H1 (cell line): ENCODE results near the gene NUBP2. TPM values are rescaled to one million over a fixed set of nuclear protein-coding genes. Genes with fewer than 3 reads are reported as not detected.

ENCODE experiments used
- CTCF ChIA-PET: fragments of 300-600 bp; sonication (Branson Sonifier 250); formaldehyde crosslinking; loops from one replicate; lab custom pipeline; 2021; ENCODE audit not compliant: partially characterized antibody; lab: Charles Lee
- POLR2A ChIA-PET: fragments of 300-600 bp; sonication (Branson Sonifier 250); formaldehyde crosslinking; loops from one replicate; lab custom pipeline; 2021; ENCODE audit warnings: inconsistent platforms; ENCODE audit not compliant: partially characterized antibody; lab: Charles Lee
- DNase-seq, 2 experiments: peaks; one replicate each; pipeline versions ENCODE4 v3.0.0 to v3.0.0-alpha.2; 2010 to 2022; ENCODE audit warnings: low spot score in 2 of 2, low read depth in 1 of 2, mixed read lengths in 1 of 2
- FAIRE-seq: peaks from 2 replicates; lab custom pipeline; 2011; peaks lifted over from hg19 to GRCh38; lab: Jason Lieb, UNC
- H2AFZ ChIP-seq: 2 replicates; pipeline ENCODE4 v1.8.1; 2012; ENCODE audit warnings: low read length, inconsistent platforms
- H2AK5ac ChIP-seq: 2 replicates; pipeline ENCODE4 v1.6.1; 2013; ENCODE audit warnings: low read depth, low read length
- H2BK120ac ChIP-seq: replicated peaks from 2 replicates; pipeline ENCODE3; 2013; ENCODE audit warnings: low read depth, low read length, inconsistent platforms
- H2BK12ac ChIP-seq: 2 replicates; pipeline ENCODE4 v1.6.1; 2013; ENCODE audit warnings: low read depth, low read length
- H2BK15ac ChIP-seq: 2 replicates; pipeline ENCODE4 v1.6.1; 2013; ENCODE audit warnings: low read length
- H2BK20ac ChIP-seq: 2 replicates; pipeline ENCODE4 v1.6.1; 2013; ENCODE audit warnings: low read length
- H2BK5ac ChIP-seq: 2 replicates; pipeline ENCODE4 v1.6.1; 2013; ENCODE audit warnings: low read depth, low read length
- H3K14ac ChIP-seq: 2 replicates; pipeline ENCODE4 v1.6.1; 2013; ENCODE audit warnings: inconsistent platforms; ENCODE audit not compliant: insufficient read length
- H3K18ac ChIP-seq: 2 replicates; pipeline ENCODE4 v1.6.1; 2013; ENCODE audit warnings: low read length; ENCODE audit errors: extremely low read depth
- H3K23ac ChIP-seq: 2 replicates; pipeline ENCODE4 v1.6.1; 2013; ENCODE audit warnings: inconsistent platforms; ENCODE audit not compliant: insufficient read length
- H3K23me2 ChIP-seq: 2 replicates; pipeline ENCODE4 v1.6.1; 2013; ENCODE audit warnings: low read depth, low read length
- H3K27ac ChIP-seq: 2 replicates; pipeline ENCODE4 v1.6.1; 2011; ENCODE audit warnings: low read depth, low read length, inconsistent platforms
- H3K27me3 ChIP-seq, 4 experiments: replicated peaks in 1 of 4; 1 replicate in 1 of 4; 2 replicates in 3 of 4; pipeline versions ENCODE4 v1.6.1 to v1.8.1; 2011 to 2013; ENCODE audit warnings: low read length in 3 of 4, mild to moderate bottlenecking in 3 of 4, inconsistent platforms in 2 of 4, mixed read lengths in 2 of 4, moderate library complexity in 1 of 4; ENCODE audit not compliant: control insufficient read depth in 3 of 4, insufficient read depth in 3 of 4; ENCODE audit errors: extremely low read depth in 1 of 4
- H3K36me3 ChIP-seq, 4 experiments: 2 replicates each; pipeline versions ENCODE4 v1.6.1 to v1.8.1; 2011 to 2013; ENCODE audit warnings: mild to moderate bottlenecking in 4 of 4, low read length in 3 of 4, moderate library complexity in 2 of 4, control low read depth in 1 of 4, inconsistent platforms in 1 of 4; ENCODE audit not compliant: insufficient read depth in 4 of 4, control insufficient read depth in 2 of 4
- H3K4ac ChIP-seq: replicated peaks from 2 replicates; pipeline ENCODE3; 2013; ENCODE audit warnings: low read length, low read depth, mixed read lengths, inconsistent platforms; ENCODE audit not compliant: insufficient read length
- H3K4me1 ChIP-seq, 4 experiments: replicated peaks in 1 of 4; 1 replicate in 1 of 4; 2 replicates in 3 of 4; pipeline versions ENCODE4 v1.6.1 to v1.8.1; 2011 to 2013; ENCODE audit warnings: low read length in 3 of 4, inconsistent platforms in 2 of 4, mixed read lengths in 1 of 4; ENCODE audit not compliant: insufficient read depth in 4 of 4, control insufficient read depth in 3 of 4
- H3K4me2 ChIP-seq, 2 experiments: 2 replicates each; pipeline versions ENCODE4 v1.6.1 to v1.8.1; 2011 to 2013; ENCODE audit warnings: low read depth in 2 of 2, low read length in 2 of 2, control low read depth in 1 of 2, inconsistent platforms in 1 of 2, mild to moderate bottlenecking in 1 of 2; ENCODE audit not compliant: insufficient read depth in 1 of 2
- H3K4me3 ChIP-seq, 4 experiments: fragments of 200-600, 300-600 bp in 1 of 4; sonication (generic), shearing (Covaris generic), sonication (Bioruptor Twin) in 1 of 4; 2 replicates each; pipeline versions ENCODE4 v1.5.1 to v1.8.1; 2011 to 2016; ENCODE audit warnings: low read length in 4 of 4, low read depth in 3 of 4, control low read depth in 2 of 4, inconsistent platforms in 2 of 4, mild to moderate bottlenecking in 2 of 4, mixed read lengths in 1 of 4, moderate library complexity in 1 of 4; ENCODE audit not compliant: insufficient read depth in 2 of 4; ENCODE audit errors: extremely low read depth in 1 of 4
- H3K56ac ChIP-seq: replicated peaks from 2 replicates; pipeline ENCODE3; 2013; ENCODE audit warnings: low read depth, mild to moderate bottlenecking, mixed read lengths, low read length, inconsistent platforms; ENCODE audit not compliant: insufficient read length
- H3K79me1 ChIP-seq: 2 replicates; pipeline ENCODE4 v1.6.1; 2013; ENCODE audit warnings: low read depth, low read length, control low read depth
- H3K79me2 ChIP-seq, 2 experiments: 2 replicates each; pipeline versions ENCODE4 v1.6.1 to v1.8.1; 2012 to 2013; ENCODE audit warnings: low read length in 2 of 2, mild to moderate bottlenecking in 2 of 2, inconsistent platforms in 1 of 2; ENCODE audit not compliant: insufficient read depth in 2 of 2, control insufficient read depth in 1 of 2
- H3K9ac ChIP-seq, 4 experiments: replicated peaks in 1 of 4; 1 replicate in 1 of 4; 2 replicates in 3 of 4; pipeline versions ENCODE4 v1.6.1 to v1.8.1; 2011 to 2013; ENCODE audit warnings: low read depth in 3 of 4, low read length in 3 of 4, control low read depth in 2 of 4, mild to moderate bottlenecking in 2 of 4, moderate library complexity in 2 of 4, inconsistent platforms in 1 of 4; ENCODE audit errors: extremely low read depth in 1 of 4
- H3K9me3 ChIP-seq, 2 experiments: 2 replicates each; pipeline versions ENCODE4 v1.6.1 to v1.8.1; 2012 to 2013; ENCODE audit warnings: mild to moderate bottlenecking in 2 of 2, moderate library complexity in 2 of 2, control low read depth in 1 of 2, inconsistent platforms in 1 of 2, low read depth in 1 of 2, low read length in 1 of 2, mixed read lengths in 1 of 2; ENCODE audit not compliant: insufficient read depth in 2 of 2
- H4K20me1 ChIP-seq, 2 experiments: replicated peaks in 1 of 2; 2 replicates each; pipeline versions ENCODE3 to v1.8.1; 2011 to 2013; ENCODE audit warnings: inconsistent platforms in 2 of 2, low read length in 2 of 2, mild to moderate bottlenecking in 1 of 2; ENCODE audit not compliant: insufficient read depth in 2 of 2, control insufficient read depth in 1 of 2
- H4K5ac ChIP-seq: 2 replicates; pipeline ENCODE4 v1.6.1; 2013; ENCODE audit warnings: low read length, low read depth, mixed read lengths, inconsistent platforms; ENCODE audit not compliant: insufficient read length
- H4K8ac ChIP-seq: 2 replicates; pipeline ENCODE4 v1.8.0; 2013; ENCODE audit warnings: mild to moderate bottlenecking, moderate library complexity, low read length, inconsistent platforms; ENCODE audit not compliant: insufficient read depth; ENCODE audit errors: extremely low read depth
- H4K91ac ChIP-seq: replicated peaks from 2 replicates; pipeline ENCODE3; 2013; ENCODE audit warnings: low read length, mixed read lengths, inconsistent platforms; ENCODE audit not compliant: insufficient read length
- BCL11A ChIP-seq, 2 experiments: IDR thresholded peaks; one replicate each; pipeline ENCODE4 v1.6.1; 2011; ENCODE audit warnings: low read depth in 2 of 2, low read length in 2 of 2, mild to moderate bottlenecking in 2 of 2
- CHD1 ChIP-seq: IDR thresholded peaks from 2 replicates; pipeline ENCODE4 v1.6.1; 2012; ENCODE audit warnings: low read depth, low read length, improper control_type of control experiment
- CTBP2 ChIP-seq: IDR thresholded peaks from 2 replicates; pipeline ENCODE4 v1.7.0; 2011; ENCODE audit warnings: borderline replicate concordance, mild to moderate bottlenecking, moderate library complexity, mixed read lengths, low read length; ENCODE audit not compliant: insufficient read depth, insufficient read length
- GTF2F1 ChIP-seq: IDR thresholded peaks from 2 replicates; pipeline ENCODE4 v1.6.1; 2012; ENCODE audit warnings: low read depth, low read length, improper control_type of control experiment, borderline replicate concordance
- JUND ChIP-seq: IDR thresholded peaks from 2 replicates; pipeline ENCODE4 v1.6.1; 2011; ENCODE audit warnings: mild to moderate bottlenecking, improper control_type of control experiment, low read length
- KDM4A ChIP-seq: IDR thresholded peaks from one replicate; pipeline ENCODE4 v1.7.1; 2012; ENCODE audit warnings: low read depth, mild to moderate bottlenecking, moderate library complexity, low read length, inconsistent platforms; ENCODE audit not compliant: severe bottlenecking
- NANOG ChIP-seq: IDR thresholded peaks from 2 replicates; pipeline ENCODE4 v1.6.1; 2011; ENCODE audit warnings: low read length, low read depth, mild to moderate bottlenecking, inconsistent platforms; ENCODE audit not compliant: insufficient read depth, poor library complexity, severe bottlenecking
- SP2 ChIP-seq: IDR thresholded peaks from 2 replicates; pipeline ENCODE4 v1.6.1; 2012; ENCODE audit warnings: mild to moderate bottlenecking, low read length, inconsistent platforms
- SRF ChIP-seq: IDR thresholded peaks from 2 replicates; pipeline ENCODE4 v1.6.1; 2011; ENCODE audit warnings: mild to moderate bottlenecking, low read depth, low read length, moderate library complexity
- TAF1 ChIP-seq: IDR thresholded peaks from 2 replicates; pipeline ENCODE4 v1.6.1; 2011; ENCODE audit warnings: mild to moderate bottlenecking, low read depth, low read length
- TEAD4 ChIP-seq: IDR thresholded peaks from 2 replicates; pipeline ENCODE4 v1.6.1; 2012; ENCODE audit warnings: low read depth, low read length, inconsistent platforms, mixed read lengths
- WGBS, 2 experiments: shearing (Covaris generic) in 1 of 2; methylation state at CpG; one replicate each; pipeline versions ENCODE4 v1.1.6 to v1.1.7; 2013 to 2015; ENCODE audit warnings: low lambda C conversion rate in 2 of 2, mixed read lengths in 2 of 2, inconsistent platforms in 1 of 2, low coverage in 1 of 2, missing lambda C conversion rate in 1 of 2; ENCODE audit not compliant: insufficient replicate concordance in 2 of 2, insufficient coverage in 1 of 2, insufficient read length in 1 of 2; ENCODE audit errors: extremely low coverage in 1 of 2, missing lambda C conversion rate in 1 of 2; 5-methylcytosine and 5-hydroxymethylcytosine counted together
- polyA plus RNA-seq, 7 experiments: library from polyadenylated mRNA; depleted of rRNA in 3 of 7; stranded (reverse) in 5 of 7; unstranded in 2 of 7; fragments of >200 nt in 5 of 7; fragments of 200-250 nt in 2 of 7; gene quantifications; 1 replicate in 5 of 7; 2 replicates in 1 of 7; 4 replicates in 1 of 7; pipeline versions ENCODE4 v1.2.1 to v1.2.3, GENCODE V29; 2011 to 2013; ENCODE audit warnings: missing spikeins in 2 of 7, mixed read lengths in 2 of 7
- total RNA-seq: library from RNA; stranded (reverse); fragmentation: NEBNext Ultra II Directional; extraction: Animal tissue kit (Norgen Biotek cat#: 25700); gene quantifications from 2 replicates; pipeline ENCODE4 v1.2.1, GENCODE V29; 2021

Gene NUBP2
- total and polyA plus RNA-seq, 2 of the 8 experiments (the other 6 are each of a cell fraction or from before 2014, with no cell fraction given), result 70.3 to 96.9 TPM

DNA sequence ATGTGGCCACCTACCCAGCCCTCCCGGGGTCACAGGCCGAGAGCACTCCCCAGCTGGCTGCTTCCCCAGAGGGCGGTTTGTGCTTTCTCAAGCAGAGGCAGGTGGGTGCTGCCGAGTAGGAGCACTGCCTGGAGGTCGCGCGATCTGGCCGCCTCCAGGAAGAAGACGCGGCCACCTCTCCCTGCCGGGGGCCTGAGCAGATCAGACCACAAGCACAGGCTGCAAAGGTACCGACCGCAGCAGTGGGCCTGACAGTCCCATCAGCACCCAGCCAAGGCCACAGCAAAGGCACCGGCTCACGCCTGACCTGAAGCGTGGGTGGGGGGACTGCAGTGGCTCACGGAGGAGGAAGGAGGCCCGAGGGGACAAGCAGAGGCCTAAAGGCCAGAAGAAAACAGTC is 25.9 kb downstream of the NUBP2 start:
- Histone ChIP-seq H2BK15ac (no peak overlapping the region), H3K4ac (no peak overlapping the region), H2BK120ac (no peak overlapping the region), H3K9ac (no peak overlapping the region), H3K23ac (no peak overlapping the region), H3K79me1 (no peaks in the 10 kb centered on the region), H3K56ac (no peak overlapping the region), H2BK12ac (no peak overlapping the region), H2BK5ac (no peak overlapping the region), H3K18ac (no peak overlapping the region), H2AK5ac (no peak overlapping the region), H3K27ac (no peak overlapping the region), H4K8ac (no peak overlapping the region), H3K4me2 (no peak overlapping the region), H3K36me3 (no peaks in the 10 kb centered on the region; a peak in 1 of 8 replicates), H3K4me3 (no peak overlapping the region), H2AFZ (no peak overlapping the region), H4K5ac (no peak overlapping the region), H3K27me3 (no peaks in the 10 kb centered on the region), H3K9me3 (peaks cover 3 to 6% of the 10 kb centered on the region in 2 experiments; a peak in 1 of 4 replicates), H3K14ac (no peak overlapping the region), H3K23me2 (no peaks in the 10 kb centered on the region), H2BK20ac (no peak overlapping the region), H4K91ac (no peak overlapping the region), H4K20me1 (no peaks in the 10 kb centered on the region), H3K79me2 (no peaks in the 10 kb centered on the region), H3K4me1 (no peaks in the 10 kb centered on the region; a peak in 2 of 7 replicates)
- TF ChIP-seq SRF (no peak), NANOG (no peak), GTF2F1 (no peak), SP2 (no peak), JUND (no peak), BCL11A (IDR thresholded peaks at IDR 0.05; ENCODE audit: low read depth in 2 of 2, low read length in 2 of 2) (no peak), KDM4A (no peak), TEAD4 (no peak), TAF1 (no peak), CTBP2 (no peak), CHD1 (no peak)
- CTCF ChIA-PET, result no interaction called here
- FAIRE-seq (no peak), DNase-seq (no peak)
- POLR2A ChIA-PET, result no interaction called here
- WGBS, 2 experiments, result 84% methylated on average over 18 of the region's 18 CpGs; no CpG with 5 or more reads in 1 of the 2 experiments
